HG03064 (cell line): ENCODE data around the gene ZNRF3.
"Not testable (repeated sequence)": the region's sequence is repeated elsewhere in the genome, so short reads cannot be mapped to it uniquely, and the experiment has no call there.

Source experiments
- ATAC-seq: cut with Tn5 transposase; IDR thresholded peaks from one replicate; pipeline ENCODE4 v1.9.1; 2021; ENCODE audit warnings: low read depth; ENCODE audit not compliant: unreplicated experiment

ZNRF3 gene

DNA sequence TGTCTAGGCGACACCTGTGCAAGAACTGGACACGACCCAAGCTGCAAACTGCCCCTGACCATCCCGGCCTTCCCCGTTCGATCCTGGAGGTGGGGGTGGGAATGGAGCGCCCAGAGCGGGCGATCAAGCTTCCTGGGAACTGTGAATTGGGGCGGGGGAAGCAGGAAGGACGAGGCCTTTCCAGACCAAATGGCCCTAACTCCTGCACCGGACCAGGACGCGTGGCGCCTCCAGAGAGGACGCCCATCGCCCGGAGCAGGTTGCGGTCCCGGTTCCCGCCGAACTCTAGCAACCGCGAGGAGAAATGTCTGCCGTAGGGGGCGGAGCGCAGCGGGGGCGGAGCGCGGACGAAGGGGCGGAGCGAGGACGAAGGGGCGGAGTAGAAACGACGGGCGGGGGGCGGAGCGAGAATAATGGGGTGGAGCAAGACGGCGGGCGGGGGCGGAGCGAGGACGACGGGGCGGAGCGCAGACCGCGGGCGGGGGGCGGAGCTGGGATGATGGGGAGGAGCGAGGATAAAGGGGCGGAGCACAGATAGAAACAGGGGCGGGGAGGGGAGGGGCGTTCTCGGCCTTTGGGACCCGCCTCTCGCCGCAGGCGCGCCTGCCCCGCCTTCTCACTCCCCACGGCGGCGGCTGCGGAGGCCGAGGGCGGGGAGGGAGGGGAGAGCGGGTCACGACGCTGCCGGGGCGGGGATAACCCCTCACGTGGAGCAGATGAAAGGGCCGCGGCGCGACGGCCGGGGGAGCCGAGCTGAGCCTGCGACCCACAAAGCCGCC lies at the start of gene ZNRF3:
Gene ZNRF3, plus strand, starts transcription at position 695 of the 779 bp plus-strand sequence. CDS start 195 bp downstream, outside the sequence.
- ATAC-seq = peak; percentile 58

- no peak for ATAC-seq
Measured at GRCh38 chr22:28835630-28836189, 47.7 kb upstream of the ZNRF3 start.

- ATAC-seq = no peak
Measured at GRCh38 chr22:28837640-28838039, 45.7 kb upstream of the ZNRF3 start.

DNA sequence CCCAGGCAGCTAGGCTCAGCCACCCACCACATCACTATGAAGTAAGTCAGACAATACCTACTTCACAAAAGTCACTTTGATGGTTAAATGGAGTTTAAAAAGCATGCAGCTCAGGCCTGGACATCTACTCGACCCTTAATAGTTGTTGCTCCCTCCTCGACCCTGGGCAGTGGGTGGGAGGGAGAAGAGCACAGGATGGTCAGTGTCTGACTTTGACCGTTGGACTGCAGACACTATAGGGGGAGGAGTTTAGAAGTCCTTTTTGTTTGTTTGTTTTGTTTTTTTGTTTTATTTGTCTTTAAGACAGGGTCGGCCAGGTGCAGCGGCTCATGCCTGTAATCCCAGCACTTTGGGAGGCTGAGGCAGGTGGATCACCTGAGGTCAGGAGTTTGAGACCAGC lies 44.4 kb upstream of the ZNRF3 start:
- no peak for ATAC-seq

DNA sequence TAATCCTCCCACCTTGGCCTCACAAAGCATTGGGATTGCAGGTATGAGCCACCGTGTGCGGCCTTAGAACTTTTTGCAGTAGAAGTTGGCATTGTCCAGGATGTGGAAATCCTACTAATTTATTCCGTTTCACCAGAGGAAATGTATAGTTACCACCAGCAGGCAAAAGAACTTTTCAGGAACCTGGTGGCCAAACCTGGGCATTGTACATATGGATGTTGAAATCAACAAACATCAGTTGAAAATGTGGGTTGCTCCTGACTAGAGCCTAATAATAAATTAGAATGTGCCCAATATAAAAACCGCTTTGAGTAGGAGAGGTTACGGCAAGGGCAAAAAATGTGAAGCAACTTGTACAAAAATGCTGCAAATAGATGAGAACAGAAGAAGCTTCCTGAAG lies 42.3 kb upstream of the ZNRF3 start:
- ATAC-seq = no peak

GRCh38 chr22:28843633-28844032 lies 39.7 kb upstream of the ZNRF3 start:
- no peak for ATAC-seq

- ATAC-seq = not testable (repeated sequence)
Measured at GRCh38 chr22:28844277-28844676, 39.1 kb upstream of the ZNRF3 start.

DNA sequence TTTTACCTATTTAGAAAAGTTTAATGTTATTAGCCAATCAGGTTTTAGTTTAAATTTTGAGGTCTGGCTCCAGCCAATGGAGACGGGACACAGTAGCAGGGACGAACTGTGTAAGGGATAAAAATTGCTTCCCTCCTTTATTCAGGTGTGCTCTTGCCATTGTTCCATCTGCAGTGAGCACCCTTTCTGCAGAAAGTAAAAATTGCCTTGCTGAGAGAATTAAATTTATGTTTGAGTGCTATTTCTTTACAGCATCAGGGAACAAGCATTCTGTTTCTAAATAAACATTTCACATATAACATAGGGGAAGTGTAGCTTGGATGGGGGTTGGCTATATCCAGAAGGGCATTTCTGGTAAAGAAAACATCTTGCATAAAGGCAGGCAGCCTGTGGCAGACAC lies 36.4 kb upstream of the ZNRF3 start:
- ATAC-seq = no peak

GRCh38 chr22:28855355-28856094 lies 27.8 kb upstream of the ZNRF3 start:
- ATAC-seq = no peak

DNA sequence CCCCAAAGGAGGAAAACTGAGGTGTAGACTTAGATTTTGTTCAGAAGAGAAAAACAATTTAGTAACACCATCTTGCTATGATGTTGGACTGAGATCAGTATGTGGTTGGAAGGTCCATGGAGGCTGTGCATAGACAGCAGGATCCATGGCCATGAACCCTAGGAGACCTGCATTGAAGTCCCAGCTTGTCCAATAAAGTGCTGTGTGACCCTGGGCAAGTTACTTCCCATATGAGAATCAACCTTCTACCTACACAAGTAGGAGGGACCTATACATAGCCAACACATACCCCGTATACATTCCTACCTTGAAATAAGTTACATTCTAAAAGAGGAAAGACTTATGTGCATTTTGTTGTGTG lies 27.3 kb upstream of the ZNRF3 start:
- no peak for ATAC-seq

- ATAC-seq = no peak
Measured at GRCh38 chr22:28857288-28857687, 26.1 kb upstream of the ZNRF3 start.

DNA sequence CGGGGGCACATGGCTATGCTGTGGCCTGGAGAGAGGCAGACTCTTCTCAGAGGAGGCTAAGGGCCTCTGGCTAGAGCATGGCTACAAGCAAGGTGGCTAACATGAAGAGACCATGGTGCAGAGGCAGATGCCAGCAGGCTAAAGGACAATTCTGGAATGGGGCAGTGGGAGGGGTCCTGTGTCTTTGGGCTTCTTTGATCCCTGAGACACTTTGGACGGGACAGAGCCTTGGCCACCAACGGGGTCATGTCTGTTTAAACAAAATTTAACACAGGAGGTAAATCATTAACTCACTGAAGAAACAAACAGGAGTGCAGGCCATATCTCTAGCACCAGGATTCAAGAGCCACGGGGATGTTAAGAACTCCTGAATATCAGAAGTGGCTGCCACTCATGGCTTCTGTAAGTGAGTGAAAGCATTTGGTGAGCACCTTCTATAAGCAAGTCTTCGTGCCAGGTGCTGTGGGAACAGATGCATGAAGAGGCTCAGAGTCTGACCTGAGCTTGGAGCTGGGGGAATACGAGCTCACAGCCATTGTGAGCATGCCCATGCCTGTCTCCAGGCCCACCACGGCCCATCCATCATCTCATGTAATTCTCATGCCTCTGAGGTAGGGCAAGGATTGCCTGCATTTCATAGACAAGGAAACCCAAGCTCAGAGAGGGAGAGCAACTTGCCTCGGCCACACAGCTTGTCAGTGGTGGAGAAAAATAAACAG lies 18.3 kb upstream of the ZNRF3 start:
- ATAC-seq = no peak

DNA sequence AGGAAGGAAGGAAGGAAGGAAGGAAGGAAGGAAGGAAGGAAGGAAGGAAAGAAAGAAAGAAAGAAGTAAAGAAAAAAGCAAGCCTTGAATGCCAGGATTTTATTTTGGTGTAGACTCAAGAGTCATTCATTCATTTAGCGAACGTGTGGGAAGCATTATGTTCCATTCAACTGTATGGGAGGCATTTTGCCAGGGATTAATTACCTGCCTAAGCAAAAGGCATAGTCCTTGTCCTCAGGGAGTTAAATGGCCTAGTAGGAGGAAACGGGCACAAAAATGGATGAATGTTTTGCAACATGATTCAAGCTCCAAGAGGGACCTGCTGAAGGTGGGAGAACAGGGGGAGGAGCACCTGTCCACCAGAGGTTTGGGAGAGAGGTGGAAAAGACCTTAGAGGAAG lies 16.2 kb upstream of the ZNRF3 start:
- no peak for ATAC-seq

GRCh38 chr22:28868389-28868788 lies 15.0 kb upstream of the ZNRF3 start:
- ATAC-seq = not testable (repeated sequence)

GRCh38 chr22:28869736-28870135 lies 13.6 kb upstream of the ZNRF3 start:
- no peak for ATAC-seq

GRCh38 chr22:28873183-28873963 lies 10.0 kb upstream of the ZNRF3 start:
- no peak for ATAC-seq

- no peak for ATAC-seq
Measured at GRCh38 chr22:28874061-28874460, 9.3 kb upstream of the ZNRF3 start.

DNA sequence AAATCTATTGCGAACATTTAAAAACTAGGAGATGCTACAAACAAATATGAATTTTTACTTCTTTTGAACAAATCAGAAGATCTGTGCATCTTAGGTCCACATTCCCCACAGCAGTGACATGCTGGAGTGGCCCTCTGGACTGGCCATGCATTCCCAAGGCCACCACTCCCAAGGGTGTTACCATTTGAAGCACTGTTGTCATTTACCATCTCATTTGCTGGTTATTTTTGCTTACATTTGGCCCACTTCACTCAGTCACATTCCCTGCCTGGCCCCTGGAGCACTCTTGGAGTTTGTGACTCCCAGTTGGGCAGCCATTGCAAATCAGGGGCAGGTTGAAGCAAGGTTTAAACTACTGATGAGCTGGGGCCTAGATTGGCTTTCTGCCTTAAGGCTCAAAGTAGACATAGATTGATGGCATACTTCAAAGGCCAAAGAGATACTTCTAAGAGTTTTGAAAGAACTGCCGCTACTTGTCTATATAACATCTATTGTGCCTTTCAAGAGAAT lies 8.5 kb upstream of the ZNRF3 start:
- ATAC-seq = no peak

DNA sequence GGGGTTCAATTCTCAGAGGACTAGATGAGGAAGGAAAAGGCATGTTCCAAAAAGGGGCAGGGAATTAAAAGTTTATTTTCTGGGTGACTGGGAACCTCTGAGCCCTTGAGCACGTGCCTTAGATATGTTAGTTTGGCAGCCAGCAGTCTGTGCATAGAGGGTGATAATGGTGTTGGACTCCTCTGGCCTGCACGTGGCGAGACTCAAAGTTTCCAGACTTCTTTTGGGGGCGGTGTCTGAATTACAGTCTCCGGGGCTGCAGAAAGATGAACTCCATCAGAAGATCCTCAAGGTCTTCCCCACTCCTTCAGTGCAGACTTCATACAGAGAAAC lies 861 bp upstream of the ZNRF3 start:
- ATAC-seq = no peak

DNA sequence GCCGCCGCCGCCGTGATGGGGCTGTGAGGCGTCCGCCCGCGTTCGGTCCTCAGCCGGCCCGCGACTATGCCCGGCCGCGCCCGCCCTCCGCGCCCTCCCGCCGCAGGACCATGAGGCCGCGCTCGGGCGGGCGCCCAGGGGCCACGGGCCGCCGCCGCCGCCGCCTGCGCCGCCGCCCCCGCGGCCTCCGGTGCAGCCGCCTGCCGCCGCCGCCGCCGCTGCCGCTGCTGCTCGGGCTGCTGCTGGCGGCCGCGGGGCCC lies 215 bp downstream of the ZNRF3 start:
- no peak for ATAC-seq
